Kidney epithelial cell (primary cell): Measurements from ENCODE around the gene TPK1. TPM values are rescaled to one million over a fixed set of nuclear protein-coding genes. Genes with fewer than 3 reads are reported as not detected.

Experiments used
- DNase-seq: peaks from one replicate; pipeline ENCODE4 v3.0.0-alpha.2; 2010; ENCODE audit warnings: low read depth
- H3K27me3 ChIP-seq: 2 replicates; pipeline ENCODE4 v1.6.0; 2011; ENCODE audit warnings: low read length; ENCODE audit not compliant: control insufficient read depth, insufficient read depth
- H3K36me3 ChIP-seq: 2 replicates; pipeline ENCODE4 v1.5.1; 2011; ENCODE audit warnings: low read length; ENCODE audit not compliant: control insufficient read depth, insufficient read depth
- H3K4me3 ChIP-seq: 2 replicates; pipeline ENCODE4 v1.5.1; 2011; ENCODE audit warnings: low read depth, mild to moderate bottlenecking, control low read depth, low read length
- CTCF ChIP-seq: IDR thresholded peaks from 2 replicates; pipeline ENCODE4 v1.5.1; 2011; ENCODE audit warnings: mild to moderate bottlenecking, moderate library complexity, low read length, control low read depth, inconsistent platforms; ENCODE audit not compliant: insufficient read depth, poor library complexity, severe bottlenecking
- total RNA-seq: library from RNA; depleted of rRNA; stranded (reverse); fragments of >200 nt; gene quantifications from 2 replicates; pipeline ENCODE4 v1.2.3, GENCODE V29; 2015

TPK1 gene
- total RNA-seq, 1 donor from 2014 or later: 3.8 TPM

GRCh38 chr7:144791488-144791887 is 44.4 kb downstream of the TPK1 start:
- no peak for DNase-seq
- no peak for TF ChIP-seq CTCF

DNA sequence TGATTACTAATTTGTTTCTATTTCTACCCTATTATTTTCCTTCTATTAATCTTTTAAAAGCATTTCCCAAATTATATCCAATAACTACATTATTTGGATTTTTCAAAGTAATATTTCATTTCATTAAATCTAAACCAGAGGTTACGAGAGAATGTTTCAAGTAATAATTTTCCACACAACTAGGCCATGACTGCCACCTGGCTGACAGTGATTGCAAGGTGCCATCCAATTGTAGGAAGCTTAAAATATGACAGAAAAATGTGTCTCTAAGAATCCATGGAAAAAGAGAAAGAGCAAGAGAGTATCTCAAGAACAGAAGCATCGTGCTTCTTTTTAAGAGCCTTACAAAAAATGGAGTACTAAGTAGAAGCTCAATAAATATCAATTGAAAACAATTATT is 48.7 kb downstream of the TPK1 start:
- H3K27me3 ChIP-seq: no peaks in the 10 kb centered on the region

More at GRCh38 chr7:144791488-144791887, 44.4 kb downstream of the TPK1 start:
- H3K36me3 ChIP-seq: no peaks in the 10 kb centered on the region
- H3K27me3 ChIP-seq: no peaks in the 10 kb centered on the region
- no peak overlapping the region for H3K4me3 ChIP-seq

DNA sequence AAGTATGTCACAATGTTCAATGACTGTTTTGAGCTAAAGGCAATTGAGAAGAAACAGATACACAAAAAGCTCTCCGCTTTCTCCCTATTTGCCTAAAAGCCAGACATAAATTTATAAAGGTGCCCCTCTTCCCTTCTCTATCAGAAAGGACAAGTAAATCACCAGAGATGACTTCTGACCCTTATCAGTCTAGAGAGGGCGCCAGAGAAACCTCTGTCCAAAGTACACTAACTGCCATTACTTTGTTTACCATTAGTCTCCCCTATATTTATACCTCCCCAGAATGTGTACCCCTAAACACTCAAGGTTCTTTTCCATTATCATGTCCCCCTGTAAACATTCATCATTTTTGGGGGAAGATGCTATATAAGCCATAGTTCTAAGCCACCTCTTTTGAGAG is 49.3 kb downstream of the TPK1 start:
- Histone ChIP-seq H3K4me3 (no peak overlapping the region), H3K27me3 (no peaks in the 10 kb centered on the region), H3K36me3 (no peaks in the 10 kb centered on the region)
- peak; percentile 25 for TF ChIP-seq CTCF
- DNase-seq: no peak

More for the DNA sequence above, 48.7 kb downstream of the TPK1 start:
- peak; percentile 14 for TF ChIP-seq CTCF
- Histone ChIP-seq H3K4me3 (no peak overlapping the region), H3K36me3 (no peaks in the 10 kb centered on the region)
- DNase-seq: no peak

DNA sequence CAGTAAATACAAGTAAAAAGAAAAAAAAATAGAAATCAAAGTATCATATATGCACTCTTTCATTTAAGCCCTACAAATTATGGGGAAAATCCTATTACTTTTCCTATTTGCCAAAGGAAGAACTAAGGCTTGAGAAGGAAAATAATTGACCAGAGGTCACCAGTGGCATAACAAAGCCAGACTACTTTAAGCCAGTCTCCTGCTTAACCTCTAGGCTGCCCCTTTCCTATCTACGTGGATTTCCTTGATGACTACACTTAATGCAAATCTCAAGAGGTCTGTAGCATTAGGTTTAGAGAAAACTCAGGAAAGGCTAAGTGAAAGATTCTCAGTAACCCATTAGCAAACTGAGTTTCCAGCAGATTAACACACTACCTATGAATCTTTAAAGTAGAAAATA is 49.8 kb downstream of the TPK1 start:
- no peak for DNase-seq
- Histone ChIP-seq H3K36me3 (no peaks in the 10 kb centered on the region), H3K4me3 (no peak overlapping the region), H3K27me3 (no peaks in the 10 kb centered on the region)
- no peak for TF ChIP-seq CTCF

- no peak for TF ChIP-seq CTCF
- Histone ChIP-seq H3K4me3 (no peak overlapping the region), H3K36me3 (no peaks in the 10 kb centered on the region), H3K27me3 (no peaks in the 10 kb centered on the region)
- DNase-seq: no peak
Observed at GRCh38 chr7:144785521-144785920, 50.3 kb downstream of the TPK1 start.

DNA sequence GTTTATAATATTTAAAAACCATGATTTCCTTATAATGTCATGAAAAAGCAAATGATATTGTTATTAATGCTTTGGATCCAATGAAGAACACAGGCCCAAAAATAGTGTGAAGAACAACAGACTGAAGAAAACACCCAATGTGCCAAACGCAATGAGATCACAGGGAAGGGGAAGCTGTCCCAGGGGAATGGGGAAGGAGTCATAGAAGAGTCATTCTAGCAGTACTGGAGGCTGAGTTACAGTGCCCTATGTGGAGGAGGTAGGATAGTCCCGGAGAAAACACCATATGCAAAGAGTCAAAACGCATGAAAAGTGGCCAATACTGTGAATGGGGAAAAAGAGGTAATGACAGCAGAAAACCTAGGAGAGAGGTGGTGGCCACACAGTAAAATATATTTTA is 50.9 kb downstream of the TPK1 start:
- no peak for DNase-seq
- no peak for TF ChIP-seq CTCF
- Histone ChIP-seq H3K36me3 (no peaks in the 10 kb centered on the region), H3K27me3 (no peaks in the 10 kb centered on the region), H3K4me3 (no peak overlapping the region)
